H1 (cell line): ENCODE measurements around the gene RHOBTB1. TPM values are rescaled to one million over a fixed set of nuclear protein-coding genes. Genes with fewer than 3 reads are reported as not detected.

Experiments
- CTCF ChIA-PET: fragments of 300-600 bp; sonication (Branson Sonifier 250); formaldehyde crosslinking; loops from one replicate; lab custom pipeline; 2021; ENCODE audit not compliant: partially characterized antibody; lab: Charles Lee
- POLR2A ChIA-PET: fragments of 300-600 bp; sonication (Branson Sonifier 250); formaldehyde crosslinking; loops from one replicate; lab custom pipeline; 2021; ENCODE audit warnings: inconsistent platforms; ENCODE audit not compliant: partially characterized antibody; lab: Charles Lee
- DNase-seq, 2 experiments: peaks; one replicate each; pipeline versions ENCODE4 v3.0.0 to v3.0.0-alpha.2; 2010 to 2022; ENCODE audit warnings: low spot score in 2 of 2, low read depth in 1 of 2, mixed read lengths in 1 of 2
- FAIRE-seq: peaks from 2 replicates; lab custom pipeline; 2011; peaks lifted over from hg19 to GRCh38; lab: Jason Lieb, UNC
- H2AFZ ChIP-seq: 2 replicates; pipeline ENCODE4 v1.8.1; 2012; ENCODE audit warnings: low read length, inconsistent platforms
- H2AK5ac ChIP-seq: 2 replicates; pipeline ENCODE4 v1.6.1; 2013; ENCODE audit warnings: low read depth, low read length
- H2BK120ac ChIP-seq: replicated peaks from 2 replicates; pipeline ENCODE3; 2013; ENCODE audit warnings: low read depth, low read length, inconsistent platforms
- H2BK12ac ChIP-seq: 2 replicates; pipeline ENCODE4 v1.6.1; 2013; ENCODE audit warnings: low read depth, low read length
- H2BK15ac ChIP-seq: 2 replicates; pipeline ENCODE4 v1.6.1; 2013; ENCODE audit warnings: low read length
- H2BK20ac ChIP-seq: 2 replicates; pipeline ENCODE4 v1.6.1; 2013; ENCODE audit warnings: low read length
- H2BK5ac ChIP-seq: 2 replicates; pipeline ENCODE4 v1.6.1; 2013; ENCODE audit warnings: low read depth, low read length
- H3K14ac ChIP-seq: 2 replicates; pipeline ENCODE4 v1.6.1; 2013; ENCODE audit warnings: inconsistent platforms; ENCODE audit not compliant: insufficient read length
- H3K18ac ChIP-seq: 2 replicates; pipeline ENCODE4 v1.6.1; 2013; ENCODE audit warnings: low read length; ENCODE audit errors: extremely low read depth
- H3K23ac ChIP-seq: 2 replicates; pipeline ENCODE4 v1.6.1; 2013; ENCODE audit warnings: inconsistent platforms; ENCODE audit not compliant: insufficient read length
- H3K23me2 ChIP-seq: 2 replicates; pipeline ENCODE4 v1.6.1; 2013; ENCODE audit warnings: low read depth, low read length
- H3K27ac ChIP-seq: 2 replicates; pipeline ENCODE4 v1.6.1; 2011; ENCODE audit warnings: low read depth, low read length, inconsistent platforms
- H3K27me3 ChIP-seq, 4 experiments: replicated peaks in 1 of 4; 1 replicate in 1 of 4; 2 replicates in 3 of 4; pipeline versions ENCODE4 v1.6.1 to v1.8.1; 2011 to 2013; ENCODE audit warnings: low read length in 3 of 4, mild to moderate bottlenecking in 3 of 4, inconsistent platforms in 2 of 4, mixed read lengths in 2 of 4, moderate library complexity in 1 of 4; ENCODE audit not compliant: control insufficient read depth in 3 of 4, insufficient read depth in 3 of 4; ENCODE audit errors: extremely low read depth in 1 of 4
- H3K36me3 ChIP-seq, 4 experiments: 2 replicates each; pipeline versions ENCODE4 v1.6.1 to v1.8.1; 2011 to 2013; ENCODE audit warnings: mild to moderate bottlenecking in 4 of 4, low read length in 3 of 4, moderate library complexity in 2 of 4, control low read depth in 1 of 4, inconsistent platforms in 1 of 4; ENCODE audit not compliant: insufficient read depth in 4 of 4, control insufficient read depth in 2 of 4
- H3K4ac ChIP-seq: replicated peaks from 2 replicates; pipeline ENCODE3; 2013; ENCODE audit warnings: low read length, low read depth, mixed read lengths, inconsistent platforms; ENCODE audit not compliant: insufficient read length
- H3K4me1 ChIP-seq, 4 experiments: replicated peaks in 1 of 4; 1 replicate in 1 of 4; 2 replicates in 3 of 4; pipeline versions ENCODE4 v1.6.1 to v1.8.1; 2011 to 2013; ENCODE audit warnings: low read length in 3 of 4, inconsistent platforms in 2 of 4, mixed read lengths in 1 of 4; ENCODE audit not compliant: insufficient read depth in 4 of 4, control insufficient read depth in 3 of 4
- H3K4me2 ChIP-seq, 2 experiments: 2 replicates each; pipeline versions ENCODE4 v1.6.1 to v1.8.1; 2011 to 2013; ENCODE audit warnings: low read depth in 2 of 2, low read length in 2 of 2, control low read depth in 1 of 2, inconsistent platforms in 1 of 2, mild to moderate bottlenecking in 1 of 2; ENCODE audit not compliant: insufficient read depth in 1 of 2
- H3K4me3 ChIP-seq, 4 experiments: fragments of 200-600, 300-600 bp in 1 of 4; sonication (generic), shearing (Covaris generic), sonication (Bioruptor Twin) in 1 of 4; 2 replicates each; pipeline versions ENCODE4 v1.5.1 to v1.8.1; 2011 to 2016; ENCODE audit warnings: low read length in 4 of 4, low read depth in 3 of 4, control low read depth in 2 of 4, inconsistent platforms in 2 of 4, mild to moderate bottlenecking in 2 of 4, mixed read lengths in 1 of 4, moderate library complexity in 1 of 4; ENCODE audit not compliant: insufficient read depth in 2 of 4; ENCODE audit errors: extremely low read depth in 1 of 4
- H3K56ac ChIP-seq: replicated peaks from 2 replicates; pipeline ENCODE3; 2013; ENCODE audit warnings: low read depth, mild to moderate bottlenecking, mixed read lengths, low read length, inconsistent platforms; ENCODE audit not compliant: insufficient read length
- H3K79me1 ChIP-seq: 2 replicates; pipeline ENCODE4 v1.6.1; 2013; ENCODE audit warnings: low read depth, low read length, control low read depth
- H3K79me2 ChIP-seq, 2 experiments: 2 replicates each; pipeline versions ENCODE4 v1.6.1 to v1.8.1; 2012 to 2013; ENCODE audit warnings: low read length in 2 of 2, mild to moderate bottlenecking in 2 of 2, inconsistent platforms in 1 of 2; ENCODE audit not compliant: insufficient read depth in 2 of 2, control insufficient read depth in 1 of 2
- H3K9ac ChIP-seq, 4 experiments: replicated peaks in 1 of 4; 1 replicate in 1 of 4; 2 replicates in 3 of 4; pipeline versions ENCODE4 v1.6.1 to v1.8.1; 2011 to 2013; ENCODE audit warnings: low read depth in 3 of 4, low read length in 3 of 4, control low read depth in 2 of 4, mild to moderate bottlenecking in 2 of 4, moderate library complexity in 2 of 4, inconsistent platforms in 1 of 4; ENCODE audit errors: extremely low read depth in 1 of 4
- H3K9me3 ChIP-seq, 2 experiments: 2 replicates each; pipeline versions ENCODE4 v1.6.1 to v1.8.1; 2012 to 2013; ENCODE audit warnings: mild to moderate bottlenecking in 2 of 2, moderate library complexity in 2 of 2, control low read depth in 1 of 2, inconsistent platforms in 1 of 2, low read depth in 1 of 2, low read length in 1 of 2, mixed read lengths in 1 of 2; ENCODE audit not compliant: insufficient read depth in 2 of 2
- H4K20me1 ChIP-seq, 2 experiments: replicated peaks in 1 of 2; 2 replicates each; pipeline versions ENCODE3 to v1.8.1; 2011 to 2013; ENCODE audit warnings: inconsistent platforms in 2 of 2, low read length in 2 of 2, mild to moderate bottlenecking in 1 of 2; ENCODE audit not compliant: insufficient read depth in 2 of 2, control insufficient read depth in 1 of 2
- H4K5ac ChIP-seq: 2 replicates; pipeline ENCODE4 v1.6.1; 2013; ENCODE audit warnings: low read length, low read depth, mixed read lengths, inconsistent platforms; ENCODE audit not compliant: insufficient read length
- H4K8ac ChIP-seq: 2 replicates; pipeline ENCODE4 v1.8.0; 2013; ENCODE audit warnings: mild to moderate bottlenecking, moderate library complexity, low read length, inconsistent platforms; ENCODE audit not compliant: insufficient read depth; ENCODE audit errors: extremely low read depth
- H4K91ac ChIP-seq: replicated peaks from 2 replicates; pipeline ENCODE3; 2013; ENCODE audit warnings: low read length, mixed read lengths, inconsistent platforms; ENCODE audit not compliant: insufficient read length
- CEBPB ChIP-seq: IDR thresholded peaks from 2 replicates; pipeline ENCODE4 v1.6.1; 2012; ENCODE audit warnings: low read depth, low read length
- CTBP2 ChIP-seq: IDR thresholded peaks from 2 replicates; pipeline ENCODE4 v1.7.0; 2011; ENCODE audit warnings: borderline replicate concordance, mild to moderate bottlenecking, moderate library complexity, mixed read lengths, low read length; ENCODE audit not compliant: insufficient read depth, insufficient read length
- EGR1 ChIP-seq: IDR thresholded peaks from 2 replicates; pipeline ENCODE4 v1.6.1; 2011; ENCODE audit warnings: low read depth, low read length, borderline replicate concordance
- SUZ12 ChIP-seq: fragments of 200-600 bp; sonication (generic); IDR thresholded peaks from 2 replicates; pipeline ENCODE4 v1.6.1; 2012; ENCODE audit warnings: mild to moderate bottlenecking, inconsistent platforms, low read length, moderate library complexity, mixed read lengths
- TBP ChIP-seq: IDR thresholded peaks from 2 replicates; pipeline ENCODE4 v1.6.1; 2011; ENCODE audit warnings: low read depth, low read length, improper control_type of control experiment
- USF2 ChIP-seq: IDR thresholded peaks from 2 replicates; pipeline ENCODE4 v1.6.1; 2011; ENCODE audit warnings: low read length, improper control_type of control experiment
- WGBS, 2 experiments: shearing (Covaris generic) in 1 of 2; methylation state at CpG; one replicate each; pipeline versions ENCODE4 v1.1.6 to v1.1.7; 2013 to 2015; ENCODE audit warnings: low lambda C conversion rate in 2 of 2, mixed read lengths in 2 of 2, inconsistent platforms in 1 of 2, low coverage in 1 of 2, missing lambda C conversion rate in 1 of 2; ENCODE audit not compliant: insufficient replicate concordance in 2 of 2, insufficient coverage in 1 of 2, insufficient read length in 1 of 2; ENCODE audit errors: extremely low coverage in 1 of 2, missing lambda C conversion rate in 1 of 2; 5-methylcytosine and 5-hydroxymethylcytosine counted together
- polyA plus RNA-seq, 7 experiments: library from polyadenylated mRNA; depleted of rRNA in 3 of 7; stranded (reverse) in 5 of 7; unstranded in 2 of 7; fragments of >200 nt in 5 of 7; fragments of 200-250 nt in 2 of 7; gene quantifications; 1 replicate in 5 of 7; 2 replicates in 1 of 7; 4 replicates in 1 of 7; pipeline versions ENCODE4 v1.2.1 to v1.2.3, GENCODE V29; 2011 to 2013; ENCODE audit warnings: missing spikeins in 2 of 7, mixed read lengths in 2 of 7
- total RNA-seq: library from RNA; stranded (reverse); fragmentation: NEBNext Ultra II Directional; extraction: Animal tissue kit (Norgen Biotek cat#: 25700); gene quantifications from 2 replicates; pipeline ENCODE4 v1.2.1, GENCODE V29; 2021

The RHOBTB1 gene
- total and polyA plus RNA-seq, 2 of the 8 experiments (the other 6 are each of a cell fraction or from before 2014, with no cell fraction given) = 6.1 to 7.4 TPM

- WGBS, 2 experiments = 86% methylated on average over 5 of the region's 5 CpGs; no CpG with 5 or more reads in 1 of the 2 experiments
- H3K9ac ChIP-seq = no peak overlapping the region
- H4K5ac ChIP-seq = no peak overlapping the region
- H3K23me2 ChIP-seq = no peaks in the 10 kb centered on the region
- TF ChIP-seq USF2 (no peak), SUZ12 (no peak), TBP (no peak), EGR1 (no peak), CEBPB (no peak), CTBP2 (no peak)
- POLR2A ChIA-PET = no interaction called here
- no peak overlapping the region for H3K14ac ChIP-seq
- H2AFZ ChIP-seq = no peak overlapping the region
- FAIRE-seq = no peak
- no peak overlapping the region for H4K91ac ChIP-seq
- no peak overlapping the region for H3K18ac ChIP-seq
- H3K9me3 ChIP-seq = no peaks in the 10 kb centered on the region
- no peaks in the 10 kb centered on the region for H4K20me1 ChIP-seq
- H2BK20ac ChIP-seq = no peak overlapping the region
- no peak overlapping the region for H3K27ac ChIP-seq
- H2BK5ac ChIP-seq = no peak overlapping the region
- no peak overlapping the region for H3K56ac ChIP-seq
- H2AK5ac ChIP-seq = no peak overlapping the region
- H3K4ac ChIP-seq = no peak overlapping the region
- H3K23ac ChIP-seq = no peak overlapping the region
- H3K4me1 ChIP-seq = no peaks in the 10 kb centered on the region
- no peak overlapping the region for H2BK15ac ChIP-seq
- CTCF ChIA-PET = interaction anchor here (0.6 to 1.9 kb wide), 5 partner anchors 10 to 239 kb away, joined by 3 to 7 read pairs (median 3); no protein-coding TSS in a partner anchor
- H3K79me1 ChIP-seq = no peaks in the 10 kb centered on the region
- no peak for DNase-seq
- no peaks in the 10 kb centered on the region for H3K79me2 ChIP-seq
- no peaks in the 10 kb centered on the region for H3K36me3 ChIP-seq
- no peaks in the 10 kb centered on the region for H3K27me3 ChIP-seq
- H3K4me3 ChIP-seq = no peak overlapping the region
- no peak overlapping the region for H2BK12ac ChIP-seq
- no peak overlapping the region for H4K8ac ChIP-seq
- H3K4me2 ChIP-seq = no peak overlapping the region
- H2BK120ac ChIP-seq = no peak overlapping the region
Observed at GRCh38 chr10:60951272-60951724, 7.3 kb upstream of the RHOBTB1 start.
